Heart left ventricle (tissue), 13 donors: ENCODE measurements around the gene FBXO38.

Experiments
- CTCF ChIP-seq, 12 donors: fragments of 200-600 bp; sonication (generic) in 4 of 12; IDR thresholded peaks; one replicate each; pipeline versions ENCODE4 v1.5.0 to v1.8.0; 2018 to 2022; ENCODE audit warnings: antibody characterized with exemption in 12 of 12, mild to moderate bottlenecking in 5 of 12
- POLR2A ChIP-seq, 2 donors: fragments of 450-650 bp; IDR thresholded peaks; one replicate each; pipeline ENCODE4 v1.6.1; 2017; ENCODE audit warnings: antibody characterized with exemption in 2 of 2, mild to moderate bottlenecking in 2 of 2, moderate library complexity in 2 of 2
- donor health status: ischemic (EF 13 %, LVEDD 7.1; RV severe dilation, severe dysfunction).
- donor health status: DM: no; HTN: yes; CAD: no.
- donor health status: DM: no; HTN: no; CAD: no.
- donor health status: ischemic (EF 25% LVEDD 6.9; RV normal size, moderate dysfunction).
- donor health status: ischemic (EF 25% LVEDD 5.7; RV mildly dilated, moderate dysfunction).
- donor health status: ischemic (EF 35%, LVEDD 5.7; RV mildly dilated, moderate dysfunction).
- donor health status: nonischemic (EF 11% LVEDD 7.7; RV severe dilation, severe dysfunction).
- donor health status: DM: yes; HTN: yes; CAD: no.
- donor health status: PGD.
- donor health status: ischemic (EF 29% LVEDD 5.4; RV normal size, mild dysfunction).
- donor health status: nonischemic (EF 23%, LVEDD 6.1; RV moderate dilation, normal function).

- no peak for TF ChIP-seq CTCF (IDR thresholded peaks at IDR 0.05)
- TF ChIP-seq POLR2A (IDR thresholded peaks at IDR 0.05) = no peak
Observed at GRCh38 chr5:148482196-148482595, 98.4 kb downstream of the FBXO38 start.
